ENCODE measurements around the gene RBM44.

Gene RBM44

DNA sequence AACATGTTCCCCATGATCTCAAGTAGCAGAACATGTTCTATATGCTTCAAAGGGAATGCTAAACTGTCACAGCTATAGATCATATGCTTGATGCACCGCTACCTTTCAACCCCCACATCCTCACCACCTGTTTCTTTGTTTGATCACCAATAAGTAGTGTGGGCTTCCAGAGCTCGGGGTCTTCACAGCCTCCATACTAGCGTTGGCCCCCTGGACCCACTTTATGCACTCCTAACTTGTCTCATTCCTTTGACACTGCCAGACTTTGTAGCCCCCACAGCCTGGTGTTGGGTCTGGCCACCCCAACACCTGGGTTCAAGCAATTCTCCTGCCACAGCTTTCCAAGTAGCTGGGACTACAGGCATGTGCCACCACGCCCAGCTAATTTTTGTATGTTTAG, 11.6 kb upstream of the RBM44 start:
- TF ChIP-seq, protein P1, sequence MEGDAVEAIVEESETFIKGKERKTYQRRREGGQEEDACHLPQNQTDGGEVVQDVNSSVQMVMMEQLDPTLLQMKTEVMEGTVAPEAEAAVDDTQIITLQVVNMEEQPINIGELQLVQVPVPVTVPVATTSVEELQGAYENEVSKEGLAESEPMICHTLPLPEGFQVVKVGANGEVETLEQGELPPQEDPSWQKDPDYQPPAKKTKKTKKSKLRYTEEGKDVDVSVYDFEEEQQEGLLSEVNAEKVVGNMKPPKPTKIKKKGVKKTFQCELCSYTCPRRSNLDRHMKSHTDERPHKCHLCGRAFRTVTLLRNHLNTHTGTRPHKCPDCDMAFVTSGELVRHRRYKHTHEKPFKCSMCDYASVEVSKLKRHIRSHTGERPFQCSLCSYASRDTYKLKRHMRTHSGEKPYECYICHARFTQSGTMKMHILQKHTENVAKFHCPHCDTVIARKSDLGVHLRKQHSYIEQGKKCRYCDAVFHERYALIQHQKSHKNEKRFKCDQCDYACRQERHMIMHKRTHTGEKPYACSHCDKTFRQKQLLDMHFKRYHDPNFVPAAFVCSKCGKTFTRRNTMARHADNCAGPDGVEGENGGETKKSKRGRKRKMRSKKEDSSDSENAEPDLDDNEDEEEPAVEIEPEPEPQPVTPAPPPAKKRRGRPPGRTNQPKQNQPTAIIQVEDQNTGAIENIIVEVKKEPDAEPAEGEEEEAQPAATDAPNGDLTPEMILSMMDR (IDR thresholded peaks at IDR 0.05; ENCODE audit: low read depth, low read length, missing control alignments) = no peak
- no peak for DNase-seq (ENCODE audit: low read depth)
- no peak overlapping the region for H3K4me3 ChIP-seq (ENCODE audit: low read depth, low read length)

DNA sequence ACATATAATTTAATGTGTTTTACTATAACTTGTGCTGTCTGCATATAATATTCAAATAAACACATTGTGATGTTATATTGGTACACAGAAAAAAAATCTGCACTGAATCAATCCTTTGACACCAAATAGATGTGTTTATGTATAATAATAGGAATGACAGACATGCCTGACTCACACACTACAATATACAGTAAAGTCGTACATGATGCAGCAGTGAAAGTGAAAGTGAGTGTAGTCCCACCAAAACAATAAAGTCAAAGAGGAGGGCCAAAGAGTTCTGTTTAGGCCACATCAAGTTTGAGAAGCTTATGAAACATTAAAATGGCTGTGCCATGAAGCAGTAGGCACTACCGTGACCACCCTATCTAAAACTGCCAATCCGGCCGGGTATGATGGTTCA, 8.2 kb upstream of the RBM44 start:
- no peak overlapping the region for H3K4me3 ChIP-seq (ENCODE audit: low read depth, low read length)
- TF ChIP-seq, protein P1 (IDR thresholded peaks at IDR 0.05; ENCODE audit: low read depth, low read length, missing control alignments) = no peak
- DNase-seq (ENCODE audit: low read depth) = no peak

DNA sequence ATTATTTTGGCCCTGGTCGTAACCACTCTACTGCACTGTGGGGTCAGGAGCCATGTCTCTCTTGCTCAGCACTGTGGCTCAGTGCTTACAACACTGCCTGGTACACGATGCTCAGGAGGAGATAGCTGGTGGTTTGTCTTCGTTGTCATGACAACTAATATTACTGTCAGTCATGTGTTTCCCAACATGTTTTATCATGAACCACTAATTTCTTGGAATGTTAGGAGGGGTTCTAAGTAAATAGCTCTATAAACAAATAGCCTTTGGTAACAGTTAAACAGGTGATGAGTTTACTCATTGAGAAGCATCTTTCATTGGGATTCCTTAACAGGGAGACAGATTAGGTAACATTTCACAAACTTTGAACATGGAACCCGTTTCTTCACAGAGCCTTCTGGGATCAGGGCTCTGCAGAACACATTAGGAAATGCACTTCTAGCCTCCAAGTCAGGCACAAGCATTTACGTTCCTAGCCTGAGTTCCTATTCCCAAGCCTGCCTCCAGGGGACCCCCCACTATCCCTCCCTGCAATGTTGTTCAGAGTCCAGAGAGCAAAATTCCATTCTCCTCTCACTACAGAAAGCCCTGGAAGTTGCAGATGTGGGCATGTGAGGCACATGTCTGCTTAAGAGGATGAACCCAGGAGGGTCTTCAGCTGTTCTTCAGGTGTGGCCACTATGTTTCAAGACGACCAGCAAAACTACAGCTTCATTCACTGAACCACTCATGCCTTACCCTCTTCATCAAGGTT, 6.4 kb upstream of the RBM44 start:
- no peak for DNase-seq (ENCODE audit: low read depth)
- no peak overlapping the region for H3K4me3 ChIP-seq (ENCODE audit: low read depth, low read length)
- TF ChIP-seq, protein P1 (IDR thresholded peaks at IDR 0.05; ENCODE audit: low read depth, low read length, missing control alignments) = no peak

DNA sequence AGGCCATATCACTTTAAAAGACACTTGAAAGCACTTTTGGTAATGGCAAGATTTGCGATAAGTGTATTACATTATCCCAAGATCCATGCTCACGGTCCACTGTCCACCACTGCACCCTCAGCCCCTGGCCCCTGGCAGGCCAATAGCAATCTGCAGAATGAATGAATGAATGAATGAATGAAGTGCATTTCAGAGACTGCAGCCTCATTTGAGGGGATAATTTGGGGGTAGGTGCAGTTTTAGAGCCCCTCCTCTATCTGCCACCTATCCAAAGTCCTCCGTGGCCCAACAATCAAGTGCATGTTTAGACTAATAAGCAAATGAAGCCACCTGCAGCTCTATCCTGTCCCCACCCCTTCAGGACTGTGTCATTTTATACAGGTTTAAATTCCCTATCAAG, 1.3 kb upstream of the RBM44 start:
- DNase-seq (ENCODE audit: low read depth) = no peak
- TF ChIP-seq, protein P1 (IDR thresholded peaks at IDR 0.05; ENCODE audit: low read depth, low read length, missing control alignments) = no peak
- H3K4me3 ChIP-seq (ENCODE audit: low read depth, low read length) = no peak overlapping the region

DNA sequence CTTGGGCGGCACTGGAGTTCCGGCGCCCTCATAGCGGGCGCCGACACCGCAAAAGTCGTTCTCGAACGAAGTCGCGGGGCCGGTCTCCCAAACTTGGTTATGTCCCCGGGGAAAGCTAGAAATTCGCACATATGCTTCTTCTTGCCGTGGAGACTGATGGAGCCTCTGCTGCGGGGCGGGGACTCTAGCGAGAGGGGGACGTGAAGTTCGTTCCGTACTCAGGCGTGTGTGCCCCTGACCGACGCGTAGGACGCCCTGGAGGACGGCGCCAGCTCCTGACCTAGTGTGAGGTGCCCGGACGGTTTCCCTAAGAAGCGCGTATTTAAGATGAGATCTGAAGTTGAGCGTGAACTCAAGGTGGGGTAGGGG, 465 bp downstream of the RBM44 start:
- H3K4me3 ChIP-seq (ENCODE audit: low read depth, low read length) = no peak overlapping the region
- DNase-seq (ENCODE audit: low read depth) = no peak
- TF ChIP-seq, protein P1 (IDR thresholded peaks at IDR 0.05; ENCODE audit: low read depth, low read length, missing control alignments) = no peak

DNA sequence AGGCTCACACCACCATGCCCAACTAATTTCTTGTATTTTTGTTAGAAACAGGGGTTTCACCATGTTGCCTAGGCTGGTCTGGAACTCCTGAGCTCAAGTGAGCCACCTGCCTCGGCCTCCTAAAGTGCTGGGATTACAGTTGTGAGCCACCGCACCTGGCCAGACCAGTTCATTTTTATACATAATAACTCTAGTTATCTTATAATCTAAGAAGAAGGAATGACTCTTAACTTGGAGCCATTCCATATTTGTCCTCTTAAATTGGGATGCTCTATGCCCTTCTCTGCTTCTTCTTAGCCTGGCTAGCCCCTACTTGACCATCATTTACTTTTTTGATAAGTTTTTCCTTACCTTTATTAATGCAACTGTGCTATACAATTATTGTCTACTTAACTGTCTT, 2.9 kb downstream of the RBM44 start:
- TF ChIP-seq, protein P1 (IDR thresholded peaks at IDR 0.05; ENCODE audit: low read depth, low read length, missing control alignments) = no peak
- DNase-seq (ENCODE audit: low read depth) = no peak
- no peak overlapping the region for H3K4me3 ChIP-seq (ENCODE audit: low read depth, low read length)

DNA sequence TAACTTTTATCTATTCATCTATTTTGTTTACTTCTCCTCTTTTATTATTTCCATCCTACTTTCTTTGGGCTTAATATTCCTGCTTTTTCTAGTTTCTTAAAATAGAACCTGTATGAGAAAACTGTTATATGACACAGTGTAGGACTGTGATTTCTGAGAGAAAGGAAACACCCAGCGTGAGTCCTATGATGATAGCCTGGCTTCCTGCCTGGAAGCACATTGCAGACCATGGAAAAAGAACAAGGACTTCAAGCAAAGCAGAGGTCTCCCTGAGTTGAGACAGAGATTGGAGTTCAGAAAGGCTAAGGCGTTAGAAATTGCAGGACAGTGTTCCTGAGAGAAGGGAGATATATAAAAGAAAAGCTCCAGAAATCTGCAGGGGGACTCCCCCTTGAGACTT, 7.8 kb downstream of the RBM44 start:
- TF ChIP-seq, protein P1 (IDR thresholded peaks at IDR 0.05; ENCODE audit: low read depth, low read length, missing control alignments) = no peak
- H3K4me3 ChIP-seq (ENCODE audit: low read depth, low read length) = no peak overlapping the region
- DNase-seq (ENCODE audit: low read depth) = no peak
